LNCAP (cell line): Measurements from ENCODE around the gene MED26.

Experiments
- CTCF ChIP-seq: fragments of 450-650 bp; IDR thresholded peaks from 2 replicates; pipeline ENCODE4 v1.5.1; 2017; ENCODE audit warnings: mild to moderate bottlenecking

Gene MED26

GRCh38 chr19:16590876-16591802, 36.9 kb downstream of the MED26 start:
- no peak for TF ChIP-seq CTCF

- TF ChIP-seq CTCF, result no peak
Observed at GRCh38 chr19:16589917-16590316, 38.1 kb downstream of the MED26 start.

GRCh38 chr19:16588824-16589577, 39.0 kb downstream of the MED26 start:
- TF ChIP-seq CTCF, result no peak

- no peak for TF ChIP-seq CTCF
Observed at GRCh38 chr19:16587833-16588823, 39.9 kb downstream of the MED26 start.

GRCh38 chr19:16586991-16587832, 40.8 kb downstream of the MED26 start:
- no peak for TF ChIP-seq CTCF

GRCh38 chr19:16586477-16586871, 41.5 kb downstream of the MED26 start:
- no peak for TF ChIP-seq CTCF
